Activated gamma-delta T cell (primary cell): ENCODE results near the gene TAP2.
"Not testable (repeated sequence)": the region's sequence is repeated elsewhere in the genome, so short reads cannot be mapped to it uniquely, and the experiment has no call there.

Source experiments
- DNase-seq: peaks from one replicate; lab custom pipeline; 2025; lab: John Stamatoyannopoulos, UW
- total RNA-seq, 2 donors: gene quantifications; one replicate each; lab custom pipeline; 2026; lab: John Stamatoyannopoulos, UW

The TAP2 gene
- 133 to 142 reads per million in 2 donors for total RNA-seq

GRCh38 chr6:32838114-32838958 lies at the start of gene TAP2:
TSS of gene TAP2 (minus strand) at chr6:32838739. CDS start at chr6:32838233, 506 bp downstream.
- DNase-seq, result peak; percentile 96

- DNase-seq, result no peak
Observed at GRCh38 chr6:32887616-32888015, 49.1 kb upstream of the TAP2 start.

GRCh38 chr6:32886681-32887383 lies 48.3 kb upstream of the TAP2 start:
- DNase-seq, result no peak

GRCh38 chr6:32885698-32886286 lies 47.3 kb upstream of the TAP2 start:
- no peak for DNase-seq

GRCh38 chr6:32883789-32884188 lies 45.2 kb upstream of the TAP2 start:
- no peak for DNase-seq

GRCh38 chr6:32882879-32883250 lies 44.3 kb upstream of the TAP2 start:
- no peak for DNase-seq

GRCh38 chr6:32880962-32881361 lies 42.4 kb upstream of the TAP2 start:
- DNase-seq, result not testable (repeated sequence)

GRCh38 chr6:32879691-32880090 lies 41.2 kb upstream of the TAP2 start:
- no peak for DNase-seq

GRCh38 chr6:32876603-32877002 lies 38.1 kb upstream of the TAP2 start:
- no peak for DNase-seq

GRCh38 chr6:32873947-32874346 lies 35.4 kb upstream of the TAP2 start:
- DNase-seq, result not testable (repeated sequence)

- DNase-seq, result no peak
Observed at GRCh38 chr6:32868257-32868788, 29.8 kb upstream of the TAP2 start.

- DNase-seq, result no peak
Observed at GRCh38 chr6:32867554-32868256, 29.2 kb upstream of the TAP2 start.

- no peak for DNase-seq
Observed at GRCh38 chr6:32867022-32867477, 28.5 kb upstream of the TAP2 start.

GRCh38 chr6:32865724-32866443 lies 27.3 kb upstream of the TAP2 start:
- DNase-seq, result no peak

- no peak for DNase-seq
Observed at GRCh38 chr6:32862725-32863124, 24.2 kb upstream of the TAP2 start.

GRCh38 chr6:32860674-32861073 lies 22.1 kb upstream of the TAP2 start:
- DNase-seq, result no peak

GRCh38 chr6:32858194-32858593 lies 19.7 kb upstream of the TAP2 start:
- no peak for DNase-seq

- no peak for DNase-seq
Observed at GRCh38 chr6:32857156-32857891, 18.8 kb upstream of the TAP2 start.

- DNase-seq, result no peak
Observed at GRCh38 chr6:32855467-32856174, 17.1 kb upstream of the TAP2 start.
